HepG2 (cell line): ENCODE data around the gene LDLRAD4. TPM values are rescaled to one million over a fixed set of nuclear protein-coding genes. Genes with fewer than 3 reads are reported as not detected.

Experiments
- ATAC-seq: fragments of 200-7000 bp; cut with Tn5 transposase; 3 replicates; pipeline ENCODE4 v1.9.1; 2020; ENCODE audit warnings: mild to moderate bottlenecking, moderate library complexity
- BruUV-seq: library from RNA; stranded (reverse); fragments of 400-500 nt; replicated peaks from 2 replicates; lab custom pipeline; 2021; lab: Mats Ljungman, UMichigan
- CTCF ChIA-PET: fragments of 300-600 bp; formaldehyde crosslinking; extraction: SDS; loops from one replicate; lab custom pipeline; 2021; ENCODE audit warnings: low total read pairs, inconsistent platforms, low intra/inter-chr PET ratio; lab: Yijun Ruan, JAX
- POLR2A ChIA-PET: fragments of 350-600 bp; sonication (Branson Sonifier 250); formaldehyde crosslinking; loops from one replicate; lab custom pipeline; 2020; ENCODE audit warnings: antibody characterized with exemption, inconsistent platforms; lab: Yijun Ruan, JAX
- DNase-seq: peaks from one replicate; pipeline ENCODE4 v3.0.0-alpha.2; 2015; ENCODE audit warnings: low spot score
- FAIRE-seq: peaks from 3 replicates; lab custom pipeline; 2011; peaks lifted over from hg19 to GRCh38; lab: Jason Lieb, UNC
- H2AFZ ChIP-seq: one replicate; pipeline ENCODE4 v1.6.1; 2011; ENCODE audit warnings: low read length, inconsistent platforms
- H3K27ac ChIP-seq: fragments of 300-600 bp; 3 replicates; pipeline ENCODE4 v1.8.0; 2011; ENCODE audit warnings: mixed run types, mild to moderate bottlenecking, mixed read lengths, low read length, inconsistent platforms; ENCODE audit not compliant: insufficient read depth; ENCODE audit errors: extremely low read length
- H3K27me3 ChIP-seq, 2 experiments: fragments of 200-600 bp in 1 of 2; 2 replicates in 1 of 2; 3 replicates in 1 of 2; pipeline versions ENCODE4 v1.6.0 to v1.8.0; 2011; ENCODE audit warnings: low read length in 2 of 2, mild to moderate bottlenecking in 2 of 2, moderate library complexity in 2 of 2, inconsistent platforms in 1 of 2; ENCODE audit not compliant: insufficient read depth in 2 of 2, control insufficient read depth in 1 of 2
- H3K36me3 ChIP-seq, 2 experiments: fragments of 200-600 bp in 1 of 2; replicated peaks in 1 of 2; 2 replicates in 1 of 2; 3 replicates in 1 of 2; pipeline versions ENCODE4 v1.5.1 to v1.8.0; 2011; ENCODE audit warnings: low read length in 2 of 2, inconsistent platforms in 1 of 2; ENCODE audit not compliant: insufficient read depth in 2 of 2, control insufficient read depth in 1 of 2
- H3K4me1 ChIP-seq: 2 replicates; pipeline ENCODE4 v1.5.1; 2012; ENCODE audit warnings: low read length, inconsistent platforms; ENCODE audit not compliant: insufficient read depth
- H3K4me2 ChIP-seq: 2 replicates; pipeline ENCODE4 v1.6.0; 2011; ENCODE audit warnings: low read depth, low read length, inconsistent platforms
- H3K4me3 ChIP-seq, 3 experiments: fragments of 200-600 bp in 1 of 3; sonication (generic), shearing (Covaris generic) in 1 of 3; replicated peaks in 1 of 3; 2 replicates each; pipeline ENCODE4 v1.5.1; 2011 to 2016; ENCODE audit warnings: low read length in 3 of 3, inconsistent platforms in 2 of 3, low read depth in 2 of 3, mild to moderate bottlenecking in 2 of 3, control low read depth in 1 of 3, mixed read lengths in 1 of 3; ENCODE audit not compliant: insufficient read depth in 1 of 3
- H3K79me2 ChIP-seq: one replicate; pipeline ENCODE4 v1.6.1; 2011; ENCODE audit warnings: low read length, inconsistent platforms; ENCODE audit not compliant: insufficient read depth
- H3K9ac ChIP-seq: 2 replicates; pipeline ENCODE4 v1.6.0; 2011; ENCODE audit warnings: mild to moderate bottlenecking, low read depth, low read length, inconsistent platforms; ENCODE audit not compliant: insufficient read depth
- H3K9me3 ChIP-seq: 2 replicates; pipeline ENCODE4 v1.5.1; 2012; ENCODE audit warnings: mild to moderate bottlenecking, low read length
- H4K20me1 ChIP-seq: 2 replicates; pipeline ENCODE4 v1.6.0; 2011; ENCODE audit warnings: inconsistent platforms, mild to moderate bottlenecking, low read length, moderate library complexity; ENCODE audit not compliant: insufficient read depth
- NFYC ChIP-seq: IDR thresholded peaks from 2 replicates; pipeline ENCODE4 v1.6.1; 2016; ENCODE audit warnings: missing genetic modification reagents, missing compliant biosample characterization
- SIN3A ChIP-seq: IDR thresholded peaks from 2 replicates; pipeline ENCODE4 v1.6.1; 2011; ENCODE audit warnings: low read depth, mild to moderate bottlenecking, control low read depth, low read length, borderline replicate concordance
- ZBTB40 ChIP-seq, 2 experiments: fragments of 450-650 bp in 1 of 2; sonication (generic) in 1 of 2; formaldehyde crosslinking in 1 of 2; IDR thresholded peaks; 2 replicates each; pipeline versions ENCODE4 v1.6.1 to v1.8.0; 2016 to 2022; ENCODE audit warnings: antibody characterized with exemption in 1 of 2, mild to moderate bottlenecking in 1 of 2, missing genetic modification reagents in 1 of 2
- ZFP36L2 ChIP-seq: sonication (generic); formaldehyde crosslinking; IDR thresholded peaks from 2 replicates; pipeline ENCODE4 v1.4.0; 2020; ENCODE audit warnings: missing genetic modification reagents
- ZFP41 ChIP-seq: sonication (generic); formaldehyde crosslinking; IDR thresholded peaks from 2 replicates; pipeline ENCODE4 v1.4.0; 2020; ENCODE audit warnings: mild to moderate bottlenecking, missing genetic modification reagents, borderline replicate concordance
- ZNF138 ChIP-seq: sonication (generic); formaldehyde crosslinking; IDR thresholded peaks from 2 replicates; pipeline ENCODE4 v1.5.0; 2020; ENCODE audit warnings: mild to moderate bottlenecking, low read depth, missing genetic modification reagents
- ZNF296 ChIP-seq: sonication (generic); formaldehyde crosslinking; conservative IDR thresholded peaks from 2 replicates; pipeline ENCODE4 v1.5.0; 2020; ENCODE audit warnings: mild to moderate bottlenecking, missing genetic modification reagents
- ZNF773 ChIP-seq: sonication (generic); formaldehyde crosslinking; IDR thresholded peaks from 2 replicates; pipeline ENCODE4 v1.4.0; 2020; ENCODE audit warnings: missing genetic modification reagents, borderline replicate concordance
- WGBS: methylation state at CpG from one replicate; pipeline ENCODE4 v1.1.6; 2017; ENCODE audit warnings: low lambda C conversion rate; 5-methylcytosine and 5-hydroxymethylcytosine counted together
- in situ Hi-C: cut with HindIII; loops from 2 replicates; pipeline ENCODE4 v1.10.0; 2017; ENCODE audit warnings: low pct_unique_long_range_greater_than_20kb; ENCODE audit not compliant: extremely low pct_ligation_motif_present
- intact Hi-C: fragments of 100-400 bp; cut with micrococcal nuclease; formaldehyde crosslinking; loops from one replicate; pipeline ENCODE4 v1.10.0; 2022; ENCODE audit not compliant: unreplicated experiment
- polyA plus RNA-seq, 8 experiments: library from polyadenylated mRNA; depleted of rRNA in 3 of 8; stranded (reverse) in 7 of 8; unstranded in 1 of 8; fragments of >200 nt; fragmentation: Illumina TruSeq in 4 of 8; extraction: Trizol in 4 of 8; gene quantifications; 2 replicates each; pipeline versions ENCODE4 v1.2.1 to v1.2.3, GENCODE V29; 2011 to 2016; ENCODE audit warnings: low read depth in 4 of 8, missing spikeins in 1 of 8, mixed read lengths in 1 of 8; ENCODE audit not compliant: insufficient read depth in 1 of 8
- total RNA-seq, 5 experiments: library from RNA; depleted of rRNA; stranded (reverse); fragments of >200 nt; fragmentation: Illumina TruSeq; extraction: Trizol; gene quantifications; 2 replicates each; pipeline ENCODE4 v1.2.3, GENCODE V29; 2016; ENCODE audit warnings: low read depth in 1 of 5
- TF ChIP-seq, protein P1 (sequence below): IDR thresholded peaks from 2 replicates; pipeline ENCODE4 v1.6.1; 2016; ENCODE audit warnings: mild to moderate bottlenecking
- TF ChIP-seq, protein P2 (sequence below): sonication (generic); formaldehyde crosslinking; IDR thresholded peaks from 2 replicates; pipeline ENCODE4 v1.8.0; 2022; ENCODE audit warnings: low read depth, missing genetic modification reagents

Gene LDLRAD4
- total and polyA plus RNA-seq, 2 of the 13 experiments (the other 11 are each of a cell fraction or from before 2014, with no cell fraction given) = 13.6 to 20.9 TPM

- no peak for TF ChIP-seq ZBTB40 (IDR thresholded peaks at IDR 0.05)
- TF ChIP-seq ZBTB40 (CRISPR knock-in tag; IDR thresholded peaks at IDR 0.05) = no peak
- no peak for TF ChIP-seq ZNF138 (CRISPR knock-in tag)
- TF ChIP-seq, all 625 proteins: peak for 0
These were observed 220.0 kb downstream of the LDLRAD4 start (continued) for GRCh38 chr18:13438507-13439056.

- BruUV-seq = no TSS peak
- ChIA-PET POLR2A (no interaction called here), CTCF (no interaction called here)
- no peaks in the 10 kb centered on the region for H4K20me1 ChIP-seq
- no peak for FAIRE-seq
- no peaks in the 10 kb centered on the region for H3K9me3 ChIP-seq
- no peaks in the 10 kb centered on the region for H3K27me3 ChIP-seq
- ATAC-seq = no peak
- intact Hi-C loops (no loop called here), in situ Hi-C loops (no loop called here)
- no peak overlapping the region for H3K4me3 ChIP-seq
- WGBS = over 99% methylated on average over 7 of the region's 7 CpGs
- peaks cover 0 to 5% of the 10 kb centered on the region in 2 experiments; a peak in 1 of 5 replicates for H3K36me3 ChIP-seq
- peaks cover 33% of the 10 kb centered on the region for H3K4me1 ChIP-seq
- no peaks in the 10 kb centered on the region for H3K79me2 ChIP-seq
- H2AFZ ChIP-seq = no peak overlapping the region
- H3K4me2 ChIP-seq = no peak overlapping the region
- DNase-seq = no peak
- H3K27ac ChIP-seq = no peak overlapping the region
- H3K9ac ChIP-seq = no peak overlapping the region
- no peak for TF ChIP-seq ZNF296 (CRISPR knock-in tag)
- TF ChIP-seq SIN3A = no peak
- TF ChIP-seq ZFP36L2 (CRISPR knock-in tag) = no peak
- no peak for TF ChIP-seq ZNF773 (CRISPR knock-in tag)
- TF ChIP-seq NFYC (CRISPR knock-in tag) = no peak
- TF ChIP-seq, protein P1, sequence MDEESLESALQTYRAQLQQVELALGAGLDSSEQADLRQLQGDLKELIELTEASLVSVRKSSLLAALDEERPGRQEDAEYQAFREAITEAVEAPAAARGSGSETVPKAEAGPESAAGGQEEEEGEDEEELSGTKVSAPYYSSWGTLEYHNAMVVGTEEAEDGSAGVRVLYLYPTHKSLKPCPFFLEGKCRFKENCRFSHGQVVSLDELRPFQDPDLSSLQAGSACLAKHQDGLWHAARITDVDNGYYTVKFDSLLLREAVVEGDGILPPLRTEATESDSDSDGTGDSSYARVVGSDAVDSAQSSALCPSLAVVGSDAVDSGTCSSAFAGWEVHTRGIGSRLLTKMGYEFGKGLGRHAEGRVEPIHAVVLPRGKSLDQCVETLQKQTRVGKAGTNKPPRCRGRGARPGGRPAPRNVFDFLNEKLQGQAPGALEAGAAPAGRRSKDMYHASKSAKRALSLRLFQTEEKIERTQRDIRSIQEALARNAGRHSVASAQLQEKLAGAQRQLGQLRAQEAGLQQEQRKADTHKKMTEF (CRISPR knock-in tag) = no peak
- TF ChIP-seq ZFP41 (CRISPR knock-in tag) = no peak
- TF ChIP-seq, protein P2, sequence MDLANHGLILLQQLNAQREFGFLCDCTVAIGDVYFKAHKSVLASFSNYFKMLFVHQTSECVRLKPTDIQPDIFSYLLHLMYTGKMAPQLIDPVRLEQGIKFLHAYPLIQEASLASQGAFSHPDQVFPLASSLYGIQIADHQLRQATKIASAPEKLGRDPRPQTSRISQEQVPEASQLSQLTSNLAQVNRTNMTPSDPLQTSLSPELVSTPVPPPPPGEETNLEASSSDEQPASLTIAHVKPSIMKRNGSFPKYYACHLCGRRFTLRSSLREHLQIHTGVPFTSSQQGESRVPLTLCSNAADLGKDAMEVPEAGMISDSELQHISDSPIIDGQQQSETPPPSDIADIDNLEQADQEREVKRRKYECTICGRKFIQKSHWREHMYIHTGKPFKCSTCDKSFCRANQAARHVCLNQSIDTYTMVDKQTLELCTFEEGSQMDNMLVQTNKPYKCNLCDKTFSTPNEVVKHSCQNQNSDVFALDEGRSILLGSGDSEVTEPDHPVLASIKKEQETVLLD = no peak
These were observed 220.9 kb downstream of the LDLRAD4 start for GRCh38 chr18:13439461-13439860.
